ENCODE data around the gene IQGAP3.

- TF ChIP-seq CTCF (IDR thresholded peaks at IDR 0.05; ENCODE audit: poor library complexity) = no peak
- no peak for TF ChIP-seq EZH2phosphoT487 (IDR thresholded peaks at IDR 0.05; ENCODE audit: low read depth, severe bottlenecking, unreplicated experiment)
- no peak for TF ChIP-seq EZH2 (IDR thresholded peaks at IDR 0.05; ENCODE audit: borderline replicate concordance)
Measured at GRCh38 chr1:156549831-156550230, 22.5 kb downstream of the IQGAP3 start.
